GM12878 (cell line): ENCODE data around the gene PUS10. TPM values are rescaled to one million over a fixed set of nuclear protein-coding genes. Genes with fewer than 3 reads are reported as not detected.

Experiments used
- CHD1 ChIP-seq: IDR thresholded peaks from 2 replicates; pipeline ENCODE4 v1.6.1; 2012; ENCODE audit warnings: low read depth, low read length, improper control_type of control experiment
- CREB1 ChIP-seq: IDR thresholded peaks from 2 replicates; pipeline ENCODE4 v1.6.1; 2012; ENCODE audit warnings: low read depth, mild to moderate bottlenecking, inconsistent platforms
- IRF4 ChIP-seq: IDR thresholded peaks from 2 replicates; pipeline ENCODE4 v1.6.1; 2011; ENCODE audit warnings: low read depth, low read length
- KLF5 ChIP-seq: fragments of 450-650 bp; IDR thresholded peaks from 2 replicates; pipeline ENCODE4 v1.6.1; 2014; ENCODE audit warnings: mild to moderate bottlenecking; ENCODE audit not compliant: partially characterized antibody
- NRF1 ChIP-seq: conservative IDR thresholded peaks from 2 replicates; pipeline ENCODE4 v1.6.1; 2011; ENCODE audit warnings: mild to moderate bottlenecking, low read depth, low read length, improper control_type of control experiment
- POU2F2 ChIP-seq: IDR thresholded peaks from 3 replicates; pipeline ENCODE4 v1.6.1; 2011; ENCODE audit warnings: low read depth, mild to moderate bottlenecking, low read length, borderline replicate concordance
- SPI1 ChIP-seq: IDR thresholded peaks from 2 replicates; pipeline ENCODE4 v1.6.1; 2011; ENCODE audit warnings: low read depth, mild to moderate bottlenecking, low read length, moderate library complexity, borderline replicate concordance; ENCODE audit not compliant: insufficient read depth
- polyA plus RNA-seq, 11 experiments: library from polyadenylated mRNA; depleted of rRNA in 4 of 11; unstranded in 6 of 11; stranded (reverse) in 5 of 11; fragments of >200 nt; fragmentation: Nextera tagmentation in 4 of 11; fragmentation: Illumina TruSeq in 1 of 11; extraction: Ambion mirVana in 4 of 11; extraction: Trizol in 1 of 11; gene quantifications; 1 replicate in 1 of 11; 2 replicates in 10 of 11; pipeline versions ENCODE4 v1.2.1 to v1.2.3, GENCODE V29; 2011 to 2016; ENCODE audit warnings: inconsistent platforms in 2 of 11, missing spikeins in 2 of 11, low read depth in 1 of 11
- total RNA-seq, 4 experiments: library from RNA; depleted of rRNA in 3 of 4; stranded (reverse); fragments of >200 nt in 3 of 4; fragmentation: Illumina TruSeq in 1 of 4; extraction: Trizol in 1 of 4; gene quantifications; 2 replicates each; pipeline versions ENCODE4 v1.2.1 to v1.2.3, GENCODE V29; 2013 to 2021
- TF ChIP-seq, protein P1 (sequence below): IDR thresholded peaks from 2 replicates; pipeline ENCODE4 v1.6.1; 2011; ENCODE audit warnings: borderline replicate concordance, low read depth, mild to moderate bottlenecking, moderate library complexity, mixed read lengths, low read length; ENCODE audit not compliant: insufficient read depth; ENCODE audit errors: extremely low read length
- TF ChIP-seq, protein P2 (sequence below): IDR thresholded peaks from 2 replicates; pipeline ENCODE4 v1.6.1; 2012; ENCODE audit warnings: low read depth, low read length, improper control_type of control experiment
- TF ChIP-seq, protein P3 (sequence below): IDR thresholded peaks from 2 replicates; pipeline ENCODE4 v1.6.1; 2012; ENCODE audit warnings: improper control_type of control experiment, low read depth, low read length; ENCODE audit not compliant: insufficient replicate concordance

Gene PUS10
- total and polyA plus RNA-seq, 10 of the 15 experiments (the other 5 are each of a cell fraction or from before 2014, with no cell fraction given) = 9.1 to 17.0 (median 13.0) TPM

DNA sequence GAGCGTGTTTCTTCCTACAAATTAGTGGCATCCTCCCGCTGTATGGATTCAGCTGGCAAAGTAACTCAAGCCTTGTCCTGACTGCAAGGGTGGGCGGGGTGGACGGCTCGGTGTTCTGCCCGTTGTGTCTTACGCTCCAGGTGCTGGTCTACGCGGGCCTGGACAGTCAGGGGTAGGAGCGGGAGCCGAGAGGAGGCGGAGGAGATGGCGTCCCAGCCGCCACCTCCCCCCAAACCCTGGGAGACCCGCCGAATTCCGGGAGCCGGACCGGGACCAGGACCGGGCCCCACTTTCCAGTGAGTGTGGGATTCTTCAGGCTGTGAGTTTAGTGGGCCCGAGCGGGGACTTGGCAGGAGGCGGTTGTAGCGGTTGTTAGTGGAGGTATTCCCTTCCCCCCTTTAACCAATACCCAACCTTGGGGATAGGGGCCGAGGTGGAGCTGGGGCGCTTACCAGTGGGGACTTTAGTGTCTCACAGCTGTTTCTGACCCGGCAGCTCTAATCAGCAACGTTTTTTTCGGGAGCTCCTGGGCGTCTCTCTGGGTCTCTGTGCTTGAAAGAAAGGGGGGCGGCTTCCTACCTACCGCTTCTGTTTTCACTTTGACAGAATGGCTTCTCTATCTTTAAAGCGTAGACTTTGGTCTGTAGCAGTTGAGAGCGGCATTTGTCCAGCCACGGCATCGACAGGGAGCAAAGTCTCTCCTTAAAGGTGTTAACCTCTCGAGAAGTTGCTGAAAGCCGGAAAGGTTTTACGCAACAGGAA, at the start of gene PUS10, which contains the start of gene PEX13 (continued):
- TF ChIP-seq IRF4 (peak; percentile 6; the same call in 1 of the 2 replicates), CHD1 (no peak), KLF5 (peak; percentile 8), SPI1 (peak; percentile 33; the same call in 1 of the 2 replicates), NRF1 (no peak), POU2F2 (0 out of 3 replicates have a peak, but pooled peaks have one; percentile 48), CREB1 (peak; percentile 56; the same call in 1 of the 2 replicates)
- TF ChIP-seq, protein P1, sequence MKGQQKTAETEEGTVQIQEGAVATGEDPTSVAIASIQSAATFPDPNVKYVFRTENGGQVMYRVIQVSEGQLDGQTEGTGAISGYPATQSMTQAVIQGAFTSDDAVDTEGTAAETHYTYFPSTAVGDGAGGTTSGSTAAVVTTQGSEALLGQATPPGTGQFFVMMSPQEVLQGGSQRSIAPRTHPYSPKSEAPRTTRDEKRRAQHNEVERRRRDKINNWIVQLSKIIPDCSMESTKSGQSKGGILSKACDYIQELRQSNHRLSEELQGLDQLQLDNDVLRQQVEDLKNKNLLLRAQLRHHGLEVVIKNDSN = no peak
- TF ChIP-seq, protein P2, sequence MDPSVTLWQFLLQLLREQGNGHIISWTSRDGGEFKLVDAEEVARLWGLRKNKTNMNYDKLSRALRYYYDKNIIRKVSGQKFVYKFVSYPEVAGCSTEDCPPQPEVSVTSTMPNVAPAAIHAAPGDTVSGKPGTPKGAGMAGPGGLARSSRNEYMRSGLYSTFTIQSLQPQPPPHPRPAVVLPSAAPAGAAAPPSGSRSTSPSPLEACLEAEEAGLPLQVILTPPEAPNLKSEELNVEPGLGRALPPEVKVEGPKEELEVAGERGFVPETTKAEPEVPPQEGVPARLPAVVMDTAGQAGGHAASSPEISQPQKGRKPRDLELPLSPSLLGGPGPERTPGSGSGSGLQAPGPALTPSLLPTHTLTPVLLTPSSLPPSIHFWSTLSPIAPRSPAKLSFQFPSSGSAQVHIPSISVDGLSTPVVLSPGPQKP = no peak; the same call in 1 of the 2 replicates
- TF ChIP-seq, protein P3, sequence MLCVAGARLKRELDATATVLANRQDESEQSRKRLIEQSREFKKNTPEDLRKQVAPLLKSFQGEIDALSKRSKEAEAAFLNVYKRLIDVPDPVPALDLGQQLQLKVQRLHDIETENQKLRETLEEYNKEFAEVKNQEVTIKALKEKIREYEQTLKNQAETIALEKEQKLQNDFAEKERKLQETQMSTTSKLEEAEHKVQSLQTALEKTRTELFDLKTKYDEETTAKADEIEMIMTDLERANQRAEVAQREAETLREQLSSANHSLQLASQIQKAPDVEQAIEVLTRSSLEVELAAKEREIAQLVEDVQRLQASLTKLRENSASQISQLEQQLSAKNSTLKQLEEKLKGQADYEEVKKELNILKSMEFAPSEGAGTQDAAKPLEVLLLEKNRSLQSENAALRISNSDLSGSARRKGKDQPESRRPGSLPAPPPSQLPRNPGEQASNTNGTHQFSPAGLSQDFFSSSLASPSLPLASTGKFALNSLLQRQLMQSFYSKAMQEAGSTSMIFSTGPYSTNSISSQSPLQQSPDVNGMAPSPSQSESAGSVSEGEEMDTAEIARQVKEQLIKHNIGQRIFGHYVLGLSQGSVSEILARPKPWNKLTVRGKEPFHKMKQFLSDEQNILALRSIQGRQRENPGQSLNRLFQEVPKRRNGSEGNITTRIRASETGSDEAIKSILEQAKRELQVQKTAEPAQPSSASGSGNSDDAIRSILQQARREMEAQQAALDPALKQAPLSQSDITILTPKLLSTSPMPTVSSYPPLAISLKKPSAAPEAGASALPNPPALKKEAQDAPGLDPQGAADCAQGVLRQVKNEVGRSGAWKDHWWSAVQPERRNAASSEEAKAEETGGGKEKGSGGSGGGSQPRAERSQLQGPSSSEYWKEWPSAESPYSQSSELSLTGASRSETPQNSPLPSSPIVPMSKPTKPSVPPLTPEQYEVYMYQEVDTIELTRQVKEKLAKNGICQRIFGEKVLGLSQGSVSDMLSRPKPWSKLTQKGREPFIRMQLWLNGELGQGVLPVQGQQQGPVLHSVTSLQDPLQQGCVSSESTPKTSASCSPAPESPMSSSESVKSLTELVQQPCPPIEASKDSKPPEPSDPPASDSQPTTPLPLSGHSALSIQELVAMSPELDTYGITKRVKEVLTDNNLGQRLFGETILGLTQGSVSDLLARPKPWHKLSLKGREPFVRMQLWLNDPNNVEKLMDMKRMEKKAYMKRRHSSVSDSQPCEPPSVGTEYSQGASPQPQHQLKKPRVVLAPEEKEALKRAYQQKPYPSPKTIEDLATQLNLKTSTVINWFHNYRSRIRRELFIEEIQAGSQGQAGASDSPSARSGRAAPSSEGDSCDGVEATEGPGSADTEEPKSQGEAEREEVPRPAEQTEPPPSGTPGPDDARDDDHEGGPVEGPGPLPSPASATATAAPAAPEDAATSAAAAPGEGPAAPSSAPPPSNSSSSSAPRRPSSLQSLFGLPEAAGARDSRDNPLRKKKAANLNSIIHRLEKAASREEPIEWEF = peak; percentile 95
